Measurements from ENCODE around the gene PLA2G4F. TPM values are rescaled to one million over a fixed set of nuclear protein-coding genes. Genes with fewer than 3 reads are reported as not detected.

The PLA2G4F gene
- total RNA-seq, 2 experiments from 2014 or later, result not detected

- Mint-ChIP-seq H3K27me3 (peaks cover 9% of the 10 kb centered on the region), H3K4me1 (ENCODE audit: low read depth) (no peaks in the 10 kb centered on the region), H3K9me3 (no peaks in the 10 kb centered on the region), H3K27ac (no peak overlapping the region), H3K36me3 (ENCODE audit: low read depth) (no peaks in the 10 kb centered on the region), H3K4me3 (no peak overlapping the region)
- H3K4me3 ChIP-seq (ENCODE audit: low read length), result no peak overlapping the region
- ChIA-PET POLR2A (no interaction called here), CTCF (no interaction called here)
- peaks cover 0 to 3% of the 10 kb centered on the region in 2 experiments for H3K27me3 ChIP-seq (ENCODE audit: control insufficient read depth in 1 of 2, insufficient read depth in 2 of 2, low read length in 2 of 2)
- H3K9me3 ChIP-seq (ENCODE audit: control insufficient read depth in 1 of 2, insufficient read depth in 1 of 2, low read length in 2 of 2), result no peaks in the 10 kb centered on the region
- no peak for ATAC-seq (ENCODE audit: poor library complexity)
- no peak for DNase-seq
- intact Hi-C loops (cut with DNase I, micrococcal nuclease), result no loop called here
- no peaks in the 10 kb centered on the region for H3K36me3 ChIP-seq (ENCODE audit: insufficient read depth, low read length)
- no peak overlapping the region for H3K27ac ChIP-seq (ENCODE audit: low read depth in 1 of 2, low read length in 2 of 2)
- TF ChIP-seq, protein P1, sequence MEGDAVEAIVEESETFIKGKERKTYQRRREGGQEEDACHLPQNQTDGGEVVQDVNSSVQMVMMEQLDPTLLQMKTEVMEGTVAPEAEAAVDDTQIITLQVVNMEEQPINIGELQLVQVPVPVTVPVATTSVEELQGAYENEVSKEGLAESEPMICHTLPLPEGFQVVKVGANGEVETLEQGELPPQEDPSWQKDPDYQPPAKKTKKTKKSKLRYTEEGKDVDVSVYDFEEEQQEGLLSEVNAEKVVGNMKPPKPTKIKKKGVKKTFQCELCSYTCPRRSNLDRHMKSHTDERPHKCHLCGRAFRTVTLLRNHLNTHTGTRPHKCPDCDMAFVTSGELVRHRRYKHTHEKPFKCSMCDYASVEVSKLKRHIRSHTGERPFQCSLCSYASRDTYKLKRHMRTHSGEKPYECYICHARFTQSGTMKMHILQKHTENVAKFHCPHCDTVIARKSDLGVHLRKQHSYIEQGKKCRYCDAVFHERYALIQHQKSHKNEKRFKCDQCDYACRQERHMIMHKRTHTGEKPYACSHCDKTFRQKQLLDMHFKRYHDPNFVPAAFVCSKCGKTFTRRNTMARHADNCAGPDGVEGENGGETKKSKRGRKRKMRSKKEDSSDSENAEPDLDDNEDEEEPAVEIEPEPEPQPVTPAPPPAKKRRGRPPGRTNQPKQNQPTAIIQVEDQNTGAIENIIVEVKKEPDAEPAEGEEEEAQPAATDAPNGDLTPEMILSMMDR (IDR thresholded peaks at IDR 0.05), result no peak
- H3K4me1 ChIP-seq (ENCODE audit: insufficient read depth, low read length), result no peaks in the 10 kb centered on the region
Observed at GRCh38 chr15:42090781-42091180, 65.7 kb downstream of the PLA2G4F start.

- CTCF ChIA-PET, result no interaction called here
Observed at GRCh38 chr15:42090370-42090769, 66.1 kb downstream of the PLA2G4F start.

DNA sequence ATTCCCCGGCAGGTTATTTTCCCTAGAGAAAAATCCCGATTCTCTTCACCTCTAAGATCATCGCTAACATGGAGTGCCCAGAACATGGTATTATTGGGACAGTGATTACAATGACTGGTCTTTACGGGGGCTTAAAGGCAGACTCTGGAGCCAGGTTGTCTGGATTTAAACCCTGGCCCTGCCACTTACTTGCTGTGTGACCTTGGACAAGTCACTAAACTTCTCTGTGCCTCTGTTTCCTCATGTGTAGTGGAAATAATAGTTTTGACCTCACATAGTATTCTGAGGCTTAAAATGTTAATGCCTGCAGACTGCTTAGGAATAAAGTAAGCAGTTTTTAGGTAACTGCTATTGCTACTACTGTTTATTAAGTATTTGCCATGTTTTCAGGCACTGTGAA is 66.5 kb downstream of the PLA2G4F start:
- no peaks in the 10 kb centered on the region for H3K9me3 Mint-ChIP-seq

More at GRCh38 chr15:42090370-42090769, 66.1 kb downstream of the PLA2G4F start:
- no peak overlapping the region for H3K27ac Mint-ChIP-seq
- Histone ChIP-seq H3K9me3 (ENCODE audit: control insufficient read depth in 1 of 2, insufficient read depth in 1 of 2, low read length in 2 of 2) (no peaks in the 10 kb centered on the region), H3K27ac (ENCODE audit: low read depth in 1 of 2, low read length in 2 of 2) (no peak overlapping the region), H3K36me3 (ENCODE audit: insufficient read depth, low read length) (no peaks in the 10 kb centered on the region), H3K4me3 (ENCODE audit: low read length) (no peak overlapping the region), H3K4me1 (ENCODE audit: insufficient read depth, low read length) (no peaks in the 10 kb centered on the region), H3K27me3 (ENCODE audit: control insufficient read depth in 1 of 2, insufficient read depth in 2 of 2, low read length in 2 of 2) (peaks cover 0 to 3% of the 10 kb centered on the region in 2 experiments)
- H3K4me3 Mint-ChIP-seq, result no peak overlapping the region
- H3K9me3 Mint-ChIP-seq, result no peaks in the 10 kb centered on the region
- DNase-seq (no peak), ATAC-seq (ENCODE audit: poor library complexity) (no peak)
- no peaks in the 10 kb centered on the region for H3K4me1 Mint-ChIP-seq (ENCODE audit: low read depth)
- TF ChIP-seq, protein P1 (IDR thresholded peaks at IDR 0.05), result no peak
- peaks cover 9% of the 10 kb centered on the region for H3K27me3 Mint-ChIP-seq
- intact Hi-C loops (cut with DNase I, micrococcal nuclease), result no loop called here
- POLR2A ChIA-PET, result no interaction called here
- no peaks in the 10 kb centered on the region for H3K36me3 Mint-ChIP-seq (ENCODE audit: low read depth)

More for the DNA sequence above, 66.5 kb downstream of the PLA2G4F start:
- TF ChIP-seq, protein P1 (IDR thresholded peaks at IDR 0.05), result no peak
- H3K36me3 ChIP-seq (ENCODE audit: insufficient read depth, low read length), result no peaks in the 10 kb centered on the region
- H3K4me1 Mint-ChIP-seq (ENCODE audit: low read depth), result no peaks in the 10 kb centered on the region
- H3K27ac Mint-ChIP-seq, result no peak overlapping the region
- CTCF ChIA-PET, result no interaction called here
- intact Hi-C loops (cut with DNase I, micrococcal nuclease), result no loop called here
- H3K4me1 ChIP-seq (ENCODE audit: insufficient read depth, low read length), result no peaks in the 10 kb centered on the region
- peaks cover 9% of the 10 kb centered on the region for H3K27me3 Mint-ChIP-seq
- no peak overlapping the region for H3K4me3 Mint-ChIP-seq
- DNase-seq (no peak), ATAC-seq (ENCODE audit: poor library complexity) (no peak)
- H3K36me3 Mint-ChIP-seq (ENCODE audit: low read depth), result no peaks in the 10 kb centered on the region
- no peaks in the 10 kb centered on the region for H3K9me3 ChIP-seq (ENCODE audit: control insufficient read depth in 1 of 2, insufficient read depth in 1 of 2, low read length in 2 of 2)
- POLR2A ChIA-PET, result no interaction called here
- peaks cover 0 to 3% of the 10 kb centered on the region in 2 experiments for H3K27me3 ChIP-seq (ENCODE audit: control insufficient read depth in 1 of 2, insufficient read depth in 2 of 2, low read length in 2 of 2)
- H3K4me3 ChIP-seq (ENCODE audit: low read length), result no peak overlapping the region
- no peak overlapping the region for H3K27ac ChIP-seq (ENCODE audit: low read depth in 1 of 2, low read length in 2 of 2)

Small RNA genes within 50 kb of the gene (microRNA-seq; reads per million reads assigned to microRNA genes)
- gene MIR627 (ENCODE audit: borderline microRNAs expressed, borderline replicate concordance), result 101 reads per million, percentile 65 among the genes with 10 or more reads in this experiment

Other genes with a start within 250 kb of the PLA2G4F start
- 10 to 100 TPM; 39.8 to 40.5 TPM for gene EHD4, start 184.1 kb downstream of the PLA2G4F start, total RNA-seq
- gene PLA2G4E, start 135.6 kb downstream of the PLA2G4F start, total RNA-seq, result not detected
- not detected for gene PLA2G4D, start 62.1 kb downstream of the PLA2G4F start, total RNA-seq
- 10 to 100 TPM; 73.4 to 82.5 TPM for gene VPS39, start 51.7 kb upstream of the PLA2G4F start, total RNA-seq
- gene GANC, start 116.6 kb upstream of the PLA2G4F start, total RNA-seq, result 10 to 100 TPM; 22.3 to 23.9 TPM
- gene TMEM87A, start 116.8 kb upstream of the PLA2G4F start, total RNA-seq, result 10 to 100 TPM; 48.7 to 51.4 TPM
- 1 to 10 TPM; 8.2 to 8.7 TPM for gene CAPN3, start 202.9 kb upstream of the PLA2G4F start, total RNA-seq

Measured in CD4-positive, alpha-beta T cell (primary cell).